HCT116 (cell line): ENCODE results near the gene NFIB.

ENCODE experiments used
- CBX3 ChIP-seq: IDR thresholded peaks from 2 replicates; pipeline ENCODE4 v1.6.1; 2012; ENCODE audit warnings: low read depth
- EZH2 ChIP-seq: fragments of 200-600 bp; sonication (generic); IDR thresholded peaks from 2 replicates; pipeline ENCODE4 v1.6.1; 2017; ENCODE audit warnings: antibody characterized with exemption, mixed run types
- EZH2phosphoT487 ChIP-seq: fragments of 200-600 bp; IDR thresholded peaks from 2 replicates; pipeline ENCODE4 v1.6.1; 2018; ENCODE audit warnings: antibody characterized with exemption, borderline replicate concordance
- POLR2A ChIP-seq: IDR thresholded peaks from 2 replicates; pipeline ENCODE4 v1.7.0; 2011; ENCODE audit warnings: borderline replicate concordance; ENCODE audit not compliant: insufficient read depth, insufficient read length; ENCODE audit errors: extremely low read depth
- POLR2AphosphoS5 ChIP-seq: IDR thresholded peaks from 2 replicates; pipeline ENCODE4 v1.6.1; 2011; ENCODE audit warnings: mild to moderate bottlenecking, low read depth, low read length, moderate library complexity
- TCF7L2 ChIP-seq: IDR thresholded peaks from 2 replicates; pipeline ENCODE4 v1.7.0; 2011; ENCODE audit warnings: borderline replicate concordance, inconsistent platforms; ENCODE audit not compliant: insufficient read depth, insufficient read length; ENCODE audit errors: extremely low read depth
- TF ChIP-seq, protein P1 (sequence below), 3 experiments: fragments of 200-600 bp in 1 of 3; sonication (generic) in 1 of 3; IDR thresholded peaks in 2 of 3; conservative IDR thresholded peaks in 1 of 3; 2 replicates each; pipeline ENCODE4 v1.5.1; 2012 to 2017; ENCODE audit warnings: low read depth in 2 of 3, low read length in 2 of 3, antibody characterized with exemption in 1 of 3, borderline replicate concordance in 1 of 3, control low read depth in 1 of 3, mild to moderate bottlenecking in 1 of 3, mixed read lengths in 1 of 3, mixed run types in 1 of 3, moderate library complexity in 1 of 3; ENCODE audit not compliant: insufficient read depth in 1 of 3
- TF ChIP-seq, protein P2 (sequence below): IDR thresholded peaks from 2 replicates; pipeline ENCODE4 v1.6.1; 2012; ENCODE audit warnings: low read depth
- TF ChIP-seq, protein P3 (sequence below): IDR thresholded peaks from 2 replicates; pipeline ENCODE4 v1.6.1; 2012

GRCh38 chr9:14260101-14260500, 53.8 kb downstream of the NFIB start:
- TF ChIP-seq POLR2AphosphoS5 (no peak), EZH2 (no peak), CBX3 (no peak), POLR2A (no peak), EZH2phosphoT487 (no peak), TCF7L2 (no peak)
- TF ChIP-seq, protein P1, sequence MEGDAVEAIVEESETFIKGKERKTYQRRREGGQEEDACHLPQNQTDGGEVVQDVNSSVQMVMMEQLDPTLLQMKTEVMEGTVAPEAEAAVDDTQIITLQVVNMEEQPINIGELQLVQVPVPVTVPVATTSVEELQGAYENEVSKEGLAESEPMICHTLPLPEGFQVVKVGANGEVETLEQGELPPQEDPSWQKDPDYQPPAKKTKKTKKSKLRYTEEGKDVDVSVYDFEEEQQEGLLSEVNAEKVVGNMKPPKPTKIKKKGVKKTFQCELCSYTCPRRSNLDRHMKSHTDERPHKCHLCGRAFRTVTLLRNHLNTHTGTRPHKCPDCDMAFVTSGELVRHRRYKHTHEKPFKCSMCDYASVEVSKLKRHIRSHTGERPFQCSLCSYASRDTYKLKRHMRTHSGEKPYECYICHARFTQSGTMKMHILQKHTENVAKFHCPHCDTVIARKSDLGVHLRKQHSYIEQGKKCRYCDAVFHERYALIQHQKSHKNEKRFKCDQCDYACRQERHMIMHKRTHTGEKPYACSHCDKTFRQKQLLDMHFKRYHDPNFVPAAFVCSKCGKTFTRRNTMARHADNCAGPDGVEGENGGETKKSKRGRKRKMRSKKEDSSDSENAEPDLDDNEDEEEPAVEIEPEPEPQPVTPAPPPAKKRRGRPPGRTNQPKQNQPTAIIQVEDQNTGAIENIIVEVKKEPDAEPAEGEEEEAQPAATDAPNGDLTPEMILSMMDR (IDR thresholded peaks at IDR 0.05 in 2 of 3, conservative IDR thresholded peaks at IDR 0.05 in 1 of 3; ENCODE audit: borderline replicate concordance in 1 of 3, insufficient read depth in 1 of 3, low read depth in 2 of 3, low read length in 2 of 3): no peak
- TF ChIP-seq, protein P2, sequence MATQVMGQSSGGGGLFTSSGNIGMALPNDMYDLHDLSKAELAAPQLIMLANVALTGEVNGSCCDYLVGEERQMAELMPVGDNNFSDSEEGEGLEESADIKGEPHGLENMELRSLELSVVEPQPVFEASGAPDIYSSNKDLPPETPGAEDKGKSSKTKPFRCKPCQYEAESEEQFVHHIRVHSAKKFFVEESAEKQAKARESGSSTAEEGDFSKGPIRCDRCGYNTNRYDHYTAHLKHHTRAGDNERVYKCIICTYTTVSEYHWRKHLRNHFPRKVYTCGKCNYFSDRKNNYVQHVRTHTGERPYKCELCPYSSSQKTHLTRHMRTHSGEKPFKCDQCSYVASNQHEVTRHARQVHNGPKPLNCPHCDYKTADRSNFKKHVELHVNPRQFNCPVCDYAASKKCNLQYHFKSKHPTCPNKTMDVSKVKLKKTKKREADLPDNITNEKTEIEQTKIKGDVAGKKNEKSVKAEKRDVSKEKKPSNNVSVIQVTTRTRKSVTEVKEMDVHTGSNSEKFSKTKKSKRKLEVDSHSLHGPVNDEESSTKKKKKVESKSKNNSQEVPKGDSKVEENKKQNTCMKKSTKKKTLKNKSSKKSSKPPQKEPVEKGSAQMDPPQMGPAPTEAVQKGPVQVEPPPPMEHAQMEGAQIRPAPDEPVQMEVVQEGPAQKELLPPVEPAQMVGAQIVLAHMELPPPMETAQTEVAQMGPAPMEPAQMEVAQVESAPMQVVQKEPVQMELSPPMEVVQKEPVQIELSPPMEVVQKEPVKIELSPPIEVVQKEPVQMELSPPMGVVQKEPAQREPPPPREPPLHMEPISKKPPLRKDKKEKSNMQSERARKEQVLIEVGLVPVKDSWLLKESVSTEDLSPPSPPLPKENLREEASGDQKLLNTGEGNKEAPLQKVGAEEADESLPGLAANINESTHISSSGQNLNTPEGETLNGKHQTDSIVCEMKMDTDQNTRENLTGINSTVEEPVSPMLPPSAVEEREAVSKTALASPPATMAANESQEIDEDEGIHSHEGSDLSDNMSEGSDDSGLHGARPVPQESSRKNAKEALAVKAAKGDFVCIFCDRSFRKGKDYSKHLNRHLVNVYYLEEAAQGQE: no peak
- TF ChIP-seq, protein P3, sequence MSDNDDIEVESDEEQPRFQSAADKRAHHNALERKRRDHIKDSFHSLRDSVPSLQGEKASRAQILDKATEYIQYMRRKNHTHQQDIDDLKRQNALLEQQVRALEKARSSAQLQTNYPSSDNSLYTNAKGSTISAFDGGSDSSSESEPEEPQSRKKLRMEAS: no peak
